Measurements from ENCODE around the gene TNNT1. TPM values are rescaled to one million over a fixed set of nuclear protein-coding genes. Genes with fewer than 3 reads are reported as not detected.

TNNT1 gene
- total RNA-seq, 1 donor from 2014 or later, result 5.5 TPM

DNA sequence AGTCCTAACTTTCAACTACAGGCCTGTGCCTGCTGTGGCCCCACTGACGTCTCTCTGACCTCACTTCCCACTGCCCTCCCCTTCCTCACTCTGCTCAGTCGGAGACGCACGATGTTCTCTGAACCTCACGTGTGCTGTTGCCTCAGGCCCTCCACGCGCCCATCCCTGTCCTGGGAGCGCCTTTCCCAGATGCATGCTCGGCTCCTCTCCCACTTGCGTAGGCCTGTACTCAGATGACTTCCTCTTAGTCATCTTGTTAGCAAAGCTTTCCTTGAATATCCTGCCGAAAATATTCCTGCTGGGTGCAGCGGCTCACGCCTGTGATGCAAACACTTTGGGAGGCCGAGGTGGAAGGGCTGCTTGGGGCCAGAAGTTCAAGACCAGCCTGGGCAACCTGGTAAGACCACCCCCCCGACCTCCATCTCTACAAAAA lies 40.4 kb upstream of the TNNT1 start:
- DNase-seq (ENCODE audit: low spot score, unreplicated experiment), result no peak
- Mint-ChIP-seq H3K27me3 (peaks cover 56% of the 10 kb centered on the region), H3K4me1 (ENCODE audit: low read depth) (no peaks in the 10 kb centered on the region), H3K9me3 (ENCODE audit: low read depth) (no peaks in the 10 kb centered on the region), H3K36me3 (ENCODE audit: insufficient read depth) (no peaks in the 10 kb centered on the region), H3K27ac (no peak overlapping the region), H3K4me3 (ENCODE audit: low read depth) (no peak overlapping the region)
- no peak for TF ChIP-seq CTCF (IDR thresholded peaks at IDR 0.05; ENCODE audit: unreplicated experiment)

DNA sequence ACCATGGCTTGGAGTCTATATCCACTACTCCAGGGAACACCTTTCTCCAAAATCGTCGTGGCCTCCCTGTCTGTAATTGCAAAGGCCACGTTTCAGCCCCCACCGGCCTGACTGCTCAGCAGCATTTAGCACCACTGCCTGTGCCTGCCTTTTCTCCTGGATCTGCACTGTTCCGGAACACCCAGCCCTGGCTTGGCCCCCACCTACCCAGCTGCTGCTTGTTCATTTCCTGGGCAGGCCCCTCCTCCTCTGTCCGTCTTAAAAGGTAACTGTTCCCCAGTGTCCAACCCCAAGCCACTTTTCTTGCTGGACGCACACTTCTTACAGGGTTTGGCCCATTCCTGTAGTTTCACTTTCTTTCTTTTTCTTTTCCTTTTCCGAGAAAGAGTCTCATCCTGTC lies 39.6 kb upstream of the TNNT1 start:
- H3K9me3 Mint-ChIP-seq (ENCODE audit: low read depth), result no peaks in the 10 kb centered on the region
- no peak for TF ChIP-seq CTCF (IDR thresholded peaks at IDR 0.05; ENCODE audit: unreplicated experiment)
- no peaks in the 10 kb centered on the region for H3K4me1 Mint-ChIP-seq (ENCODE audit: low read depth)
- H3K27me3 Mint-ChIP-seq, result peaks cover 55% of the 10 kb centered on the region
- DNase-seq (ENCODE audit: low spot score, unreplicated experiment), result no peak
- H3K4me3 Mint-ChIP-seq (ENCODE audit: low read depth), result no peak overlapping the region
- H3K27ac Mint-ChIP-seq, result no peak overlapping the region
- H3K36me3 Mint-ChIP-seq (ENCODE audit: insufficient read depth), result no peaks in the 10 kb centered on the region

- Mint-ChIP-seq H3K4me1 (ENCODE audit: low read depth) (no peaks in the 10 kb centered on the region), H3K36me3 (ENCODE audit: insufficient read depth) (no peaks in the 10 kb centered on the region), H3K27ac (no peak overlapping the region), H3K9me3 (ENCODE audit: low read depth) (no peaks in the 10 kb centered on the region), H3K4me3 (ENCODE audit: low read depth) (no peak overlapping the region), H3K27me3 (peaks cover 59% of the 10 kb centered on the region)
- no peak for TF ChIP-seq CTCF (IDR thresholded peaks at IDR 0.05; ENCODE audit: unreplicated experiment)
- DNase-seq (ENCODE audit: low spot score, unreplicated experiment), result no peak
These were observed 37.1 kb upstream of the TNNT1 start for GRCh38 chr19:55186080-55186479.

DNA sequence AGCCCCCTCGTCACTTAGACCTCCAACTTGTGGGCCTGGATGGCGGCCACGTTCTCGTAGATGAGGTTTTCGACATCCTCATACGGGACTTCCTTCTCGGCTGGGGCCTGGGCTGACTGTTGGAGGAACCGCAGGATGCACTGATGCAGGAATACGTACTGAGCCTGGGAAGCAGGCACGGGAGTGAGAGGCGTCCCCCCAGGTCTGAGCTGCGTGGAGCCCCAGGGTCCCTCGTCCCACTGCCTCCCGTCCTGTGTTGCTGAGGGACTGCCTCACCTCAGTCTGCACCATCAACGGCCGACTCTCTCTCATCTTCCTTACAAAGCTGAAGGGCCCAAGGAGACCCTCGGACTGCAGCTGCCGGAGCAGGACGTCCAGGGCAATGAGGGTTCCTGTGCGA lies 32.7 kb upstream of the TNNT1 start:
- H3K4me3 Mint-ChIP-seq (ENCODE audit: low read depth), result no peak overlapping the region
- no peaks in the 10 kb centered on the region for H3K9me3 Mint-ChIP-seq (ENCODE audit: low read depth)
- peaks cover 76% of the 10 kb centered on the region for H3K27me3 Mint-ChIP-seq
- peaks cover 2% of the 10 kb centered on the region for H3K4me1 Mint-ChIP-seq (ENCODE audit: low read depth)
- DNase-seq (ENCODE audit: low spot score, unreplicated experiment), result no peak
- no peak overlapping the region for H3K27ac Mint-ChIP-seq
- H3K36me3 Mint-ChIP-seq (ENCODE audit: insufficient read depth), result no peaks in the 10 kb centered on the region
- TF ChIP-seq CTCF (IDR thresholded peaks at IDR 0.05; ENCODE audit: unreplicated experiment), result no peak

GRCh38 chr19:55179606-55180484 lies 30.8 kb upstream of the TNNT1 start, which contains the start of gene SYT5:
Gene SYT5 (minus strand): TSS chr19:55180289. CDS start chr19:55179041, 1,248 bp downstream.
- H3K36me3 Mint-ChIP-seq (ENCODE audit: insufficient read depth), result no peaks in the 10 kb centered on the region
- no peaks in the 10 kb centered on the region for H3K9me3 Mint-ChIP-seq (ENCODE audit: low read depth)
- H3K4me3 Mint-ChIP-seq (ENCODE audit: low read depth), result peak within 1 kb of the TSS; percentile 72
- H3K27ac Mint-ChIP-seq, result no peak within 1 kb of the TSS
- peak; percentile 53 for DNase-seq (ENCODE audit: low spot score, unreplicated experiment)
- peaks cover 2% of the 10 kb centered on the region for H3K4me1 Mint-ChIP-seq (ENCODE audit: low read depth)
- peaks cover 78% of the 10 kb centered on the region for H3K27me3 Mint-ChIP-seq
- TF ChIP-seq CTCF (IDR thresholded peaks at IDR 0.05; ENCODE audit: unreplicated experiment), result no peak

All from progenitor cell of endocrine pancreas (in vitro differentiated cells).